ENCODE measurements around the gene RNF38. TPM values are rescaled to one million over a fixed set of nuclear protein-coding genes. Genes with fewer than 3 reads are reported as not detected.
"Not testable (repeated sequence)": the region's sequence is repeated elsewhere in the genome, so short reads cannot be mapped to it uniquely, and the experiment has no call there.

The RNF38 gene
- total RNA-seq (2014; rRNA removed; shearing (Covaris generic)): 9.4 and 11.0 TPM in 2 replicates
- polyA plus RNA-seq (2015; cell fraction: cytosol; rRNA removed): 9.8 and 13.2 TPM in 2 replicates
- polyA plus RNA-seq (2015; cell fraction: nucleus; rRNA removed): 11.9 and 14.4 TPM in 2 replicates

DNA sequence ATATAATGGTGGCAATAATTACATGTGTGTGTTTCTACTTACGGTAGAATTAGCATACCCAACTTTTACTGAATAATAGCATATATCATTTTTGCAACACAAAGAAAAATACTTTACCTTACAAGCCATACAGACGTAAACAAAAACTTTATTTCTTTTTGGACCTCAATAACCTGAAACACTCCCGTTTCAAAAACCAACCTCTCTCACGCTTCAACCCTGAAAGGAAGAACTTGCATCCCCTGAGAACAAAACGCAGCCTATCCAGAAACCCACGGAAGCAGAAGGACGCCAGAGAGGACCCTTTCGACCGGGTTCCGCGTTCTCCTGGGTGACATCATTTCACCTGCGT is at the start of gene RNF38:
RNF38 (minus strand) TSS at position 290 of the 352 bp plus-strand sequence; CDS start at position 129, 161 bp downstream.
- in situ Hi-C loops (cut with HindIII; ENCODE audit: low pct_unique_long_range_greater_than_20kb, low sequenced_read_pairs): no loop called here
- DNase-seq (ENCODE audit: low read depth, low spot score): no peak

DNA sequence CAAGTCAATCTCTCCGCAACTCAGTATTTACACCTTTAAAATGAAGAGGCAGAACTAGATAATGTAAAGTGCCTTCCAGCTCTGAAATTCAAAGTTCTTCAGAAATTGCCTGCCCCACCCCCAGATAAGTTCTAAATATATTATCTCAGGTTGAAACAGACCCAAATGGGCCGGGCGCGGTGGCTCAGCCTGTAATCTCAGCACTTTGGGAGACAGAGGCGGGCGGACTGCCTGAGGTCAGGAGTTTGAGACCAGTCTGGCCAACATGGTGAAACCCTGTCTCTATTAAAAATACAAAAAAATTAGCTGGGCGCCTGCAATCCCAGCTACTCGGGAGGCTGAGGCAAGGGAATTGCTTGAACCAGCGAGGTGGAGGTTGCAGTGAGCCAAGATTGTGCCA is 48.5 kb upstream of the RNF38 start:
- in situ Hi-C loops (cut with HindIII; ENCODE audit: low pct_unique_long_range_greater_than_20kb, low sequenced_read_pairs); DNase-seq (ENCODE audit: low read depth, low spot score): not testable (repeated sequence)

DNA sequence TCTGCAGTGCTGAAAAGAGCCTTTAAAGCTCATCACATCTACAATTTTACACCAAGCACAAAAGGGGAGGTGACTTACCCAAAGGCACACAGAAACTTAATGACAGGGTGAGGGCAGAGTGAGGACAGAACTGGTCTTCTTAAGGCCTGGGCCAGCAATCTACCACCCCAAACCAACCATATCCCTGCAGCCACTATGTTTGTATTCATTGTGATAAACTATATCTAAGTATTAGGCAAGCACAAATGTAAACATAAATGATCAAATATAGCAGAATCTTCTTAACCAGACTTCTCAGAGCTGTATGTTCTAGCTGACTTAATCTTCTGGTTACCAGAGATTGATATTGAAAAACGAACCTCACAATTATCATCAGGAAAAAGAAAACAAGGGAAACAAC is 47.9 kb upstream of the RNF38 start:
- DNase-seq (ENCODE audit: low read depth, low spot score): no peak
- in situ Hi-C loops (cut with HindIII; ENCODE audit: low pct_unique_long_range_greater_than_20kb, low sequenced_read_pairs): no loop called here

DNA sequence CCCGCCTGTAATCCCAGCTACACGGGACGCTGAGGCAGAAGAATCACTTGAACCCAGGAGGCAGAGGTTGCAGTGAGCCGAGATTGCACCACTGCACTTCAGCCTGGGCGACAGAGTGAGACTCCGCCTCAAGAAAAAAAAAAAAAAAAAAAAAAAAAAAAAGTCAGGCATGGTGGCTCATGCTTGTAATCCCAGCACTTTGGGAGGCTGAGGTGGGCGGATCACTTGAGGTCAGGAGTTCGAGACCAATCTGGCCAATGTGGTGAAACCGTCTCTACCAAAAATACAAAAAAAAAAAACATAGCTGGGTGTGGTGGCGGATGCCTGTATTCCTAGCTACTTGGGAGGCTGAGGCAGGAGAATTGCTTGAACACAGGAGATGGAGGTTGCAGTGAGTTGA is 46.6 kb upstream of the RNF38 start:
- DNase-seq (ENCODE audit: low read depth, low spot score); in situ Hi-C loops (cut with HindIII; ENCODE audit: low pct_unique_long_range_greater_than_20kb, low sequenced_read_pairs): not testable (repeated sequence)

DNA sequence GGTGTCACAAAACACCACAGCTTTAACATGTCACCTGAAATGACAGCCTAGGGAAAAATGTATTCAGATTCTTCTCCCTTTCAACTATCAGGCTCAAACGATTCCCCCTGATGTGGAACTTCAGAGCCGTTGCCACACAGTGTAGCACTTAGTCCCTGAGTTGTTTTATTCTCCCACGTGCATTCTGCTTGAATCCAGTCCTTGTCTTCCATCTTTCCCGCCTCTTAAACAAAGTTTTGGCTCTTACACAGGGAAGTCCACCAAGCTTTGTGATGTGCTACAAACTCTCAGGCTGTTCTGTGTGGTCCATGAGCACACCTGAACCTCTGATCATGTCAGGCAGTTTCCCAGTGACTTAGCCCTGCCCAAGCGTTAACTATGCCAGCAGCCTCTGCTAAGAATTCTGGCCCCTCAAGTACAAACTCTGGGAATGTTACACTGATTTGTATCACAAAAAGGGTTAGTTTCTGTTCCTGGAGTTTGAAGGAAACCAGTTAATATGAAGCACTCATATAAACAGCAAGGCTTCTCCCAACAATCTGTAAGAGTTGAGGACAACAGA is 45.8 kb upstream of the RNF38 start:
- in situ Hi-C loops (cut with HindIII; ENCODE audit: low pct_unique_long_range_greater_than_20kb, low sequenced_read_pairs): no loop called here
- DNase-seq (ENCODE audit: low read depth, low spot score): no peak

DNA sequence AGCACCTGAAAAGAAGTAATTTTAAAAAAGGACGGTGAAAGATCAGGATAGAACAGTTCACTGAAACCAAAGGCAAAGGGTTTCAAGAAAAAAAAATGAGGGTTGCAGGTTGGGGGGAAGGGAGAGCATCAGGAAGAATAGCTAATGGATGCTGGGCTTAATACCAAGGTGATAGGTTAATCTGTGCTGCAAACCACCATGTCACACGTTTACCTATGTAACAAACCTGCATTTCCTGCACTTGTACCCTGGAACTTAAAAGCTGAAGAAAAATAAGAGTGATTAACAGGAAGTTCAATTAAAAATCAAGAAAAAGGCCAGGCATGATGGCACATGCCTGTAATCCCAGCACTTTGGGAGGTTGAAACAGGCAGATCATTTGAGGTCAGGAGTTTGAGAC is 44.1 kb upstream of the RNF38 start:
- no peak for DNase-seq (ENCODE audit: low read depth, low spot score)
- in situ Hi-C loops (cut with HindIII; ENCODE audit: low pct_unique_long_range_greater_than_20kb, low sequenced_read_pairs): no loop called here

DNA sequence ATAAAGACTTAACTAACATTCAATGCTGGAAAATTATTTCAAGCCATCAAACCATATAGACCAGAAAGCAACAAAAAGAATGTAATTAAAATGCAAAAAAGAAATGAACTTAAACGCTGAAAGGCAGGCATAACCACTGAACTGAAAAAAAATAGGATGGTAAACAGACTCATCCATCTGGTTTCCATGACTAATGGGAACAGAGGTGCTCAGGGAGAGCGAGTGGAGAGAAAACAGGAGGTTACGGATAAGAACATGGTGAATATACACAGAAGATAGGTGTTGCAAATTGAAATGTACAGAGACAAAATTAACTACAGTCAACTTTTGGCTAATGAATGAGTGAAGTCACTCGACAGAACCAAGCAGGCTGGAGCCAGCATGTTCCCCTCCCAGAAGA is 43.5 kb upstream of the RNF38 start:
- DNase-seq (ENCODE audit: low read depth, low spot score): no peak
- in situ Hi-C loops (cut with HindIII; ENCODE audit: low pct_unique_long_range_greater_than_20kb, low sequenced_read_pairs): no loop called here

DNA sequence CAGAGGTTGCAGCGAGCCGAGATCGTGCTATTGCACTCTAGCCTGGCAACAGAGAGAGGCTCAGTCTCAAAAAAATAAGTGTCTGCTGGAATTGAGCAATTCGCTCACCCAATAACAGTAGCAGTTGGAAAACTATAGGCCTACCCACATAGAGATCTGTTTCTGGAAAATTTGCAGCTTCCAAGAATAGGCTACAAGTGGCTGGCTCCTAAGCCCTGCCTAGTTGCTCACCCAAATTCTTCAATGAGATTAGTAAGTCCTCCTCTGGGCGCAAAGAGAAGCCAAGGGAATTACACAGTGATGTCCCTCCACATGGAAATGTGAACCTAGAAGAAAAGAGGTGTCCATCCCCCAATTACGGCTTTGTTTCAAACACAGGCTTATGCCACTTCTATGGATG is 42.6 kb upstream of the RNF38 start:
- in situ Hi-C loops (cut with HindIII; ENCODE audit: low pct_unique_long_range_greater_than_20kb, low sequenced_read_pairs): no loop called here

DNA sequence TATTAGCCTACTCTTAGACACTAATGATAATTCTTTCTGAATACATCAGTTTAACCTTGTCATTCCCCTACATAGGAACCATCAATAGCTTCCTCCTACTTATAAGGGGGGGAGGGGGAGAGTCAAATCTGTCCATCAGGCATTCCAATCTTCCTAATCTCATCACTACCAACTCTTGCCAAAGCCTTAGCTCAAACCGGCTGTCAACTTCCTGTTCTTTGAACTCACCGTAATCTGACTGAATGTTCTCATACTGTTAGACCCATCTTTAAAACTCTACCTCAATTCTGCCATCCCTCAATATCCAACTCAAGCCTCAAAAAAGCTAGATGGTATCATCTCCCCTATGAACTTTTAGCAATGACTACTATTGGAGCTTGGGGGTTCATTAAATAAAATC is 41.9 kb upstream of the RNF38 start:
- DNase-seq (ENCODE audit: low read depth, low spot score): no peak
- in situ Hi-C loops (cut with HindIII; ENCODE audit: low pct_unique_long_range_greater_than_20kb, low sequenced_read_pairs): no loop called here

More for the DNA sequence above, 42.6 kb upstream of the RNF38 start:
- no peak for DNase-seq (ENCODE audit: low read depth, low spot score)

DNA sequence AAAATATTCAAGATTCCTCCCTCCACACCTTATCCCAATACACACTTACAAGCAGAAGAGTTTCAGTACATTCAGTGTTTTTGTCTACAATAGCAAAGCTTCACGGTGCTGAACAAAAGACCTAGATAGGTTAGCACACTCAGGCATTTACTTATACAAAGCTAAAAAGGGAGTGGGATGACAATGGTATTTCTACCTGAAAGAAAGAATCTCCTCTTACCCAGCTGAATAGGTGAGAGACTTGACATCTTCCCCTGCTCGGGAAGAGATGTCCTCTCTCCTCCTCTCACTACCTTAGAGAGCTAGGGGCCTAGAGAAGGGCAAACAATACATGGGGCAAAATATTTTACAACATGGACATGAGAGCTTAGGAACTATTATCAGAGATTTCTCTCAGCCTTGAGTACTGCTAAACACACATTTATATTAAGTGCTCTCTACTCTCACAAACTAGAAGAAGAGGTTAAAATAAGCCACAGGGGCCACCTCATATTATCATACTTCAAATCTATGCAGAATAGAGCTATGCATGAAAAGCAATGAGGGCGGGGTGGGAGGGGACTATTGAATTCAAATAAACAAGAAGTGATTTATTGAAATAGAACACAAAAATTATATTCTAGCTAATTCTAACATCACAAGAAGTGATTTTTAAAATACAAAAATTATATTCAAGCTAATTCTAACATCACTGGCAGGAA is 38.6 kb upstream of the RNF38 start:
- DNase-seq (ENCODE audit: low read depth, low spot score): no peak
- in situ Hi-C loops (cut with HindIII; ENCODE audit: low pct_unique_long_range_greater_than_20kb, low sequenced_read_pairs): no loop called here

DNA sequence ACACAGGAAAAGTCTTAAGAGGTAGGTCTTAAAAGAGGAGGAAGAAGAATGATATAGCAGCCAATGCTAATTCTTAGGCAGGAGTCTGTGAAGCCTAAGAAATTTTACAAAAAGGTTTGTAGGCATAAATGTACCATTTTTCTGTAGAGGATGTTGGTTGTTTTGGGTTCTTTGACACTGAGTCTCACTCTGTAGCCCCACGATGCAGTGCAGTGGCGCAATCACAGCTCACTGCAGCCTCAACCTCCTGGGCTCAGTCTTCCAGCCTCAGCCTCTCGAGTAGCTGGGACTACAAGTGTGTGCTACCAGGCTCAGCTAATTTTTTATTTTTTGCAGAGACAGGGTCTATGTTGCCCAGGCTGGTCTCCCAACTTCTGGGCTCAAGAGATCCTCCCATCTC is 37.7 kb upstream of the RNF38 start:
- no peak for DNase-seq (ENCODE audit: low read depth, low spot score)
- in situ Hi-C loops (cut with HindIII; ENCODE audit: low pct_unique_long_range_greater_than_20kb, low sequenced_read_pairs): no loop called here

DNA sequence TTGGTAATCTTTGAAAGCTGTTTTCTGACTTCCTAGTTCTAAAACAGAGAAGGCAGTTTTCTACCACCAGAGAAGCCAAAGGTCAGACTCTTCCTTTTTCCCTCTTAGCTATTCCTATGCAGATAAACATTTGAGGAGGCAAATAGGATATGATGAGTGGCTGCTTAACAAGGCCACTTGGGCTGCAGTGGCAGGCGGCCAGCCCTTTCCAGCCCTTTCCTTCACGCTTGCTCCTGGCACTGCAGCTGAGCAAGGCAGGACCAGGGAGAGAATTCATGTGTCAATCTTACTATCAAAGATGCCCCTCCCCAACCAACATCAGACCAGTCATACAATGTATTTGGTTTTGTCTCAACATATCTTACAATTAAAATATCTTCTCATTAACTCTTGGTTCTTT is 36.8 kb upstream of the RNF38 start:
- in situ Hi-C loops (cut with HindIII; ENCODE audit: low pct_unique_long_range_greater_than_20kb, low sequenced_read_pairs): no loop called here
- DNase-seq (ENCODE audit: low read depth, low spot score): no peak

DNA sequence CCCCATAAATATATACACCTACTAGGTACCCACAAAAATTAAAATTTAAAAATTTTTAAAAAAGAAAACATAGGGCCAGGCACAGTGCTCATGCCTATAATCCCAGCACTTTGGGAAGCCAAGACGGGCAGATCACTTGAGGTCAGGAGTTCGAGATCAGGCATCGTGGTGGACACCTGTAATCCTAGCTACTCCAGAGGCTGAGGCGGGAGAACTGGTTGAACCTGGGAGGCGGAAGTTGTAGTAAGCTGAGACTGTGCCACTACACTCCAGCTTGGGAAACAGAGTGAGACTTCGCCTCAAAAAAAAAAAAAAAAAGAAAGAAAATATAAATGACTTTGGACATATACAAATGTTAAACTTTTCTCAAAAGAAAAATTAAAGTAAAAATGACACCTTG is 33.3 kb upstream of the RNF38 start:
- DNase-seq (ENCODE audit: low read depth, low spot score): no peak
- in situ Hi-C loops (cut with HindIII; ENCODE audit: low pct_unique_long_range_greater_than_20kb, low sequenced_read_pairs): no loop called here

DNA sequence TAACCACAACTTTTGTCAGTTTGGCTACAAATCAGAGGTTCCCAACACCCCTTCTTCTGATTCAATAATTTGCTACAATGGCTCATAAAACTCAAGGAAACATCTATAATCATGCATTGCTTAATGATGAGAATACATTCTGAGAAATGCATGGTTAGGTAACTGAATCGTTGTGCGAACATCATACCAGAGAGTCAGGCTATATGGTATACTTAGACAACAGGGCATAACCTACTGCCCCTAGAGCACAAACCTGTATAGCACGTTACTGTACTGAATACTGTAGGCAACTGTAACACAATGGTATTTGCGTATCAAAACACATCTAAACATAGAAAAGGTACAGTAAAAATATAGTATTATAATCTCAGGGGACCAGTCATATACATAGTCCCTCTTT is 31.0 kb upstream of the RNF38 start:
- DNase-seq (ENCODE audit: low read depth, low spot score): no peak
- in situ Hi-C loops (cut with HindIII; ENCODE audit: low pct_unique_long_range_greater_than_20kb, low sequenced_read_pairs): no loop called here

DNA sequence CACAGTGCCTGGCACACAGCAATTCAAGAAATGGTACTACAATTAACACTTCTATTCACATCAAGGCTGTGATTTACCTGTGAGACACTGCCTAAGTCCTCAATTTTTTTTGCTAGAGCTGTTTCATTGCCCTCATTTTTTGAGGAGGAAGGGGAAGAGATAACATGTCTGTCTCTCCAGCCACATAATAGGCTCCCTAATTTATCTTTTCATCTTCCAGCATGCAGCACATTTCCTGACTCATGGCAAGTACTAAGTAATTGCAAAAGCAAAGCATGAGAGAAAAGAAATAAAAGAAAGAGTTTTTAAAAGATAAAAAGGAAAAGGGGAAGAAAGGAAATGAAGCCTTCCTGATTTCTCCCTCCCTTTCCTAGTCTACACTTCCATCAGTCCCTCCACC is 26.9 kb upstream of the RNF38 start:
- in situ Hi-C loops (cut with HindIII; ENCODE audit: low pct_unique_long_range_greater_than_20kb, low sequenced_read_pairs): no loop called here
- DNase-seq (ENCODE audit: low read depth, low spot score): no peak

DNA sequence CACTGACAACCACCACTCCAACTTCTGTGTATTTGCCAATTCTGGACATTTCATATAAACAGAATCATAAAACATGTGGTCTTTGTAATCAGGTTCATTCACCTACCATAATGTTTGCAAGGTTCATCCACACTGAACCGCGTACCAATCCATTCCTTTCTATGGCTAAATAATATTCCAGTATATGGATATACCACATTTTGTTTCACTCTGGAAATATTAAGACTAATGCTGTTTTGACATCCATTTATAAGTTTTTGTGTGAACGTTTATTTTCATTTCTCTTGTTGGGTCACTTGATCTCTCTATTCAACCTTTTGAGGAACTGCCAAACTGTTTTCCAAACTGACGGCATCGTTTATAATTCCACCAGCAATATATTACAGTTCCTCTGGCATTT is 26.3 kb upstream of the RNF38 start:
- in situ Hi-C loops (cut with HindIII; ENCODE audit: low pct_unique_long_range_greater_than_20kb, low sequenced_read_pairs): no loop called here
- no peak for DNase-seq (ENCODE audit: low read depth, low spot score)

DNA sequence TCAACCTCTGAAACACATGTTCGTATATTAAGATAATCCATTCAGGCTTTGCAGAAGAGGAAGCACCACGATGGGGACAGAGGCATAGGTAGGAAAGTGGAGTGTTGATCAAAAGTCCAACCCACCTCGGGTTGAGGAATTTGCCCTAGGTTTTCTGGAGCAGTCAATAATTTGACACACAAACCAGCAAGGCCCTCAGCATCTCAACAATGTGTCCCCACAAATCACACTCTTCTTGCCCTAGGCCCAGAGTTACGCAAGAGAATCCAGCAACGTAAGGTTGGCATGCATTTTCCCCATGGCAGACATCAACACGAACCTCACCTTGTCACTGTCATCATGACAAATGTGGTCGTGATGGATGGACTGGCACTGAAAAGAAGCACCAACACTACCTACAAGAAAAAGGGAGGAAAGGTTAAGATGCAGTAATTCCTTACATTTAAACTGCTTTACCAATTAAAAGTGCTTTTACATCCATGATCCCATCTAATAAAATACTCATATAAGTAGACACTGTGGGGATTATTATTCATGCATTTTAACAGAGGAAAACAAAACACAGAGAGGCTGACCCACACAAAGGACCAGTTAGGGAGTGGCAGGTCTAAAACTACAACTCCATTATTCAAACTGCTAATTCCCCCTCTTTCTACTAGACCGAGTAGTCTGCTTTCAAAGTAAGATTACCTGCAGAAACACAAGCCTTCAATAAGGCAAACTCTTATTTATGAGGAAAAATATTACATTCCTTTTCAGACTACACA is 24.4 kb upstream of the RNF38 start:
- DNase-seq (ENCODE audit: low read depth, low spot score): no peak
- in situ Hi-C loops (cut with HindIII; ENCODE audit: low pct_unique_long_range_greater_than_20kb, low sequenced_read_pairs): no loop called here

DNA sequence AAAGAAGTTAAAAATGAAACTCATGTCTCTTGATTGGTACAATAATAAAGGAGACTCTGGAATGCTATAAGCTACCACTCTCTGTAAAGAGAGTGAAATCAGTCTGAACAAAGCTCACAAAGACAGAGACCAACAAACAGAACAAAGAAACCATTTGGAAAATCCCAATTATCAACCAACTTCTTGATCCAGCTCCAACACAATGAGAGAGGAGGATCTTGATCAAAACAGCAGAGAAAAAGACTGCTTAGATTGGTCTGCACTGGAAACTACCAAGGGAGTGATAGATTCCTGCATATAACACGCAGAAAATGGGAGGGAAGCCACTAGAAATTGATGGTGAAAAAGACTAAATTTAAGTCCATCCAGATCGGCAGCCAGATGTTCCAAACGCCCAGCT is 23.1 kb upstream of the RNF38 start:
- no peak for DNase-seq (ENCODE audit: low read depth, low spot score)
- in situ Hi-C loops (cut with HindIII; ENCODE audit: low pct_unique_long_range_greater_than_20kb, low sequenced_read_pairs): no loop called here

DNA sequence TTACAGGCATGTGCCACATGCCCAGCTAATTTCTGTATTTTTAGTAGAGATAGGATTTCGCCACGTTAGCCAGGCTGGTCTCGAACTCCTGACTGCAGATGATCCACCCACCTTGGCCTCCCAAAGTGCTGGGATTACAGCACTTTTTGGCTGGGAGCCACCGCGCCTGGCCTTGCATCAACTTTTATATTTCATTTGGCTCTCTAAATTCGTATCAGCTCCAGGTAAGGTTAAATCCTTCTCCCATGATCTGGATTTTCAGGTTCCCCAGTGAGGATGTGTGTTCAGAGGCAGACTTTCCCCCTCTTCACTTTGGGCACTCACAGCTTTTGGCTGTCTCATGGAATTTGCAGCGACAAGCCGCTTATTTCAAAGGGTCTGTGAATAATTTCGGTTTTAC is 16.8 kb upstream of the RNF38 start:
- in situ Hi-C loops (cut with HindIII; ENCODE audit: low pct_unique_long_range_greater_than_20kb, low sequenced_read_pairs): no loop called here
- DNase-seq (ENCODE audit: low read depth, low spot score): no peak
